ENCODE data around the gene PSMD6.

Gene PSMD6

DNA sequence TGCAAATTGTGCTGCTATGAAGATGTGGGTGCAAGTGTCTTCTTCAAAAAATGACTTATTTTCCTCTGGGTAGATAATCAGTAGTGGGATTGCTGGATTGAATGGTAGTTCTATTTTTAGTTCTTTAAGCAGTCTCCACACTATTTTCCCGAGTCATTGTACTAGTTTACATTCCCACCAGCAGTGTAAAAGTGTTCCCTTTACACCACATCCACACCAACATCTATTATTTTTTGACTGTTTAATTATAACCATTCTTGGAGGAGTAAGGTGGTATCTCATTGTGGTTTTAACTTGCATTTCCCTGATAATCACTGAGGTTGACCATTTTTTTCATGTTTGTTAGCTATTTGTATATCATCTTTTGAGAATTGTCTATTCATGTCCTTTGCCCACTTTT is 19.7 kb upstream of the PSMD6 start:
- ATAC-seq: no peak

DNA sequence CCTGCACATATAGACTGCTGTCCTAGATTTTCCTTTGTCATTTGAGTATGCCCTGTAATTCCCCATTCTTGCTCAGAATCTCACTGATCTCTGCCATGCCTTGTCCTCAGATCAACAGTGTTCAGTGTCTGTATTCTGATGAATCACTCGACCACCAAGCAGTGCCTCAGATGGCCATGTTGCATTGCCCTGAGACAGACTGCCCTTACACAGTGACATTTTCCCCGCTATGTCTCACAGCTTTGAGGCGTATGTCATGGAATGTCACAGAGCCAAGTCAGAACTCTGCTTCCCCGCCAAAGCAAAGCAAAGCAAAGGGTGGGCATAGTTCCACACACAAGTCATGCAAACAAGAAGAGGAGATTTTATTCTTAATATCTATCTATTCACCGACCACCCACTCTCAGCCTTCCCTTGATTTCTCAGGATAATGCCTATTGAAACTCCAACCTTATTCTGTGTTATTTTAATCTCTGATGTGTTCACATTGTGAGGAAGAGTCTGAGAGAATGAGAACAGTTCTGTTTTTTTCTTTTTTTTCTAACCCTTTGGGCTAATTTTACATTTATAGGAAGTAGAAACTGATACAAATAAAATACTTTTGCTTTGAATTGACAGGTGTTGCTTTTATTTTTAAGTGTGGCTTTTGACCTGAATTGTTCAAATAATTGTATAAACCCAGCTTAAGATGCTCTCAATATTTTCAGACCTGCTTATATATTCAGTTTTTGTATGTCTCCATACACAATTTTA is 16.9 kb upstream of the PSMD6 start:
- peak; percentile 33 to 38 for ATAC-seq

DNA sequence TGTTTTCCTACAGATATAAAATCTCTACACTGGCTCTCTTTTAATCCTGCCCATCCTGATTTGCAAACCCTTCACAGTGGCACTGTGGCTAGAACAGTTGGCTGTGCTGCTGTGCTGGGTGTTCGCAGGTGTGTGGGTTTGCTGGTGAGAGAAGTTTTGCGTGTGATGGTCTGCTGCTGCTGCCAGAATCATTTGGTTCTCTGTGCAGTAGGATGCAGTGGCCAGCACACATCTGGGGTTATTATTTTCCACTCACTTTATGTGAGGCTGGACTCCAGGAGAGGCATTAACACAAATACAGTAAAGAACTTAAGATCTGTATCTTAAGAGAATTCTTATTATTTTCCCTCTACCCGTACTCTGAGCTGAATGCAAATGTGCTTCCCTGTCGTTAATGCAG is 16.0 kb upstream of the PSMD6 start:
- ATAC-seq: no peak

DNA sequence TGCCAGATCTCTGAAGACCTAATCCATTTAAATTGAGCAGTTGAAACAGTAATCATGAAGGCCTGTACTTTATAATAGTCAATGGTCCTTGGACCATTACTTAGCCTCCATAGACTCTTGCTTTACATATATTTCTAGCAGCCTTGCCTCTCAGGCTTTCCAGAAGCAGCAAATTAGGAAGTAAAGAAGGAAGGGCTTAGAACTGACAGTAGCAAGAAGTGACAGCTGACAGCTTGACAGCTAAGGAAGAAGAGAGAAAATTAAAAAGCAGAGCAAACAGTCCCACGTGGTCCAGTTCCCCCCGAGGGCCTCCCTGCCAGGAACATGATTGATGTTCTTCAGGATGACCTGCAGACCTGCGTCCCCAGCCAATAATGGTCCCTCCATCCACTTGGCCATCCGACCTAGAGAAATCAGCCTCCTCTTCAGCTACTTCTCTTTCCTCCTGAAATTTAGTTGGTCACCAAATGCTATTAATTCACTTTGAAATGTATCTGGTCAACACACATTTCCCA is 15.0 kb upstream of the PSMD6 start:
- ATAC-seq: no peak

DNA sequence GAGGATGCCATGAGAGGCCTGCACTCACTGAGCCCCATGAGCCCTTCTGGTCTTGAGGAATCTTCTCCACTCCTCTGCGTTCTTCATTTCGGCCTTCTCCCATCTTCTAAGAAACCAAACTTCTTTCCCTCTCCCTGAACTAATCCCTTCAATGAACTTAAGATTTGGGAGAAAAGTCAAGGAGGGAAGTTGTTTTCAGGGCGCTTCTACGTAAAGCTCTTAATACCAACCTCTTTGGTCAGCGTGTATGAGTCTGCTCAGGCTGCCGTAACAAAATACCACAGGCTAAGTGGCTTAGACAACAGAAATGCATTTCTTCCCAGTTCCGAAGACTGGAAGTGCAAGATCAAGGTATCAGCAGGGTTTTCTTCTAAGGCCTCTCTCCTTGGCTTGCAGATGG is 13.8 kb upstream of the PSMD6 start:
- ATAC-seq: no peak

DNA sequence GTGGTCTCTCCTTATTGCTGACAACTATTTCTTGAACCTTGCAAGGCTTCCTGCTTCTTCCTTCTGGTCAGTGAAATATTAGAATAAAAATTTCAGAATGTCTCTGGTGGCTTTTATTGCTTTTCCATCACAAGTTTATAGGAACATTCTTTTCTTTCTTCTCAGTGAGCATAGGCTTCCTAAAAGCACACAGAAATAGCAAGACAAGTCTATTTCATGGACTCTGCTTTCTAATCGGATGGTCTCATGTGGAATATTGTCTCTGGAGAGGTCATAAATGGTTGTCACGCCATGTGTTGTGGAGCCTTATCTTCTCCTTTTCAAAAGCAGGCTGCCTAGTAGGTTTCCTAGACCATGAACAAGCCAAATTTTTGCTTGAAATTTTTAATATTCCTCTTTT is 9.8 kb upstream of the PSMD6 start:
- ATAC-seq: no peak

DNA sequence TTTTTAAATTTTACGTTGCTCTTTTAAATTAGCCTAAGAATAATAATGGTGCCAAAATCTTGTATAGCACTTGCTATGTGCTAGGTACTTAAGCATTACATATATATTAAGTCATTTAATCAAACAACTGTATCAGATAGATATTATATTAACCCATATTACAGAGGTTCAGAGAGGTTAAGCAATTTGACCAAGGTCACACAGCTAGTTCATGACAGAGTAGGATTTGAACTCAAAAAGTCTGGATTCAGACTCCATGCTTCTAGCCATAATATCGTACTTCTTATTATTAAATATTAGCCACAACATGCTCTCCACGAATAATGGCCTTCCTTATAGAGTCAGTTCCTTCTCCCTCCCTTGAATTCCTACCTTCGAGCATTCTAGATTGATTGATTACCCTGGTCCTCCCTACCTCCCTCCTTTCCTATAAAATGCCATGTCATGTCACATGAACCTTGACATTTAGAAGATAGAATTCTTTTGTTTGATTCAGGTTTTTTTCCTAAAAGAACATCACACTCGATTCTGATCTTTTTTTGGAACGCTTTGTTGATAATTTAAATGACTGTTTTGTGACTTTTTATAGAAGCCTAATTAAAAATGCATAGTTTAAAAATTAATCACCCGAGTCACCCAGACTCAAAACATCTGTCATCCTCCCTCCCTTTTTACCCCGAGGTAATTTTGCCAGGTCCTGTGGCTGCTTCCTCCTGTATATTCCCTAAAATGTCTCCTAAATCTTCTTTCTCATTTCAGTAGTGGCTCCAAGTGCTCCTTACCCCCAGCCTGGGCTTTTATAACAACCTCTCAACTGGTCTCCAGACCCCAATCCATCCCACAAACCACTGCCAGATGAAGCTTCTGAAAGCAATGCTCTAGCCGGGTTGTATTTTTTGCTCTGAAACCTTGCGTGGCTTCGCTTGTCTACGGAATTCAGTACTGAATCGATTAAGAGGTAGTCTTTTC is 8.5 kb upstream of the PSMD6 start:
- ATAC-seq: no peak

DNA sequence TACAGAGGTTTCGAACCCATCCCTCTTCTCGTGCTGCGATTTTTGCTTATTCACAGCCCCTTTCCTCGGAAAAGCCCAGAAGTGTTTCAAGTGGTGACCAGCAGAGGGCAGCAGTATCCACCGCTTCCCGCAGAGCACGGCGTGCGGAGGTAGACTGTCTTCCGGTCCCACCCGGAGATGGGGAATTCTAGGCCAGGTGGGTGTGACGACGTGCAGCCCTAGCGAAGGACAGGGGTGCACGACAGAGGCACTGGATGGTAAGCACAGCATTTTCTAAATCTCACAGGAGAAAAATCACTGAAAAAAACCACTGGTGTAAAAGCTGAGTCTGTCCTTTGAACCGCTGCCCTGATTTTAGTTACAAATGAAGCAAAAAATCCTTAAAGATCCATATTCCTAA is 7.4 kb upstream of the PSMD6 start:
- peak; percentile 94 to 96 for ATAC-seq

DNA sequence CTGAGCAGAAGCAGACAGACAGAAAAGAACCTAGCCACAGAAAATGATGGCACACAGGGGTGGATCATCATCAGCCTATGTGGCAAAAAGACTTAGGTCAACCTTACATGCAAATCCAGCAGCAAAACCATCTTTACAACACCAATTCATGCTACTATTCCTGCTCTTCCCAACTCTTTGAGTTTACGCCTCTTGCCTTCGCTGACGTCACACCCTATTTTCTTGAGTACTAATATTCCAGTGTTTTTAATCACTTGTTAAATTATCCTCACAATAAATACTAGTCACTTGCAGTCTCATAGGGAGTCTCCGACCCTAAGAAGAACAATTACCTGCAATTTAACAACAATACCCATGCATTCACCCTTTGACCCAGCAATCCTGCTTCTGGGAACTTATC is 6.0 kb upstream of the PSMD6 start:
- no peak for ATAC-seq

DNA sequence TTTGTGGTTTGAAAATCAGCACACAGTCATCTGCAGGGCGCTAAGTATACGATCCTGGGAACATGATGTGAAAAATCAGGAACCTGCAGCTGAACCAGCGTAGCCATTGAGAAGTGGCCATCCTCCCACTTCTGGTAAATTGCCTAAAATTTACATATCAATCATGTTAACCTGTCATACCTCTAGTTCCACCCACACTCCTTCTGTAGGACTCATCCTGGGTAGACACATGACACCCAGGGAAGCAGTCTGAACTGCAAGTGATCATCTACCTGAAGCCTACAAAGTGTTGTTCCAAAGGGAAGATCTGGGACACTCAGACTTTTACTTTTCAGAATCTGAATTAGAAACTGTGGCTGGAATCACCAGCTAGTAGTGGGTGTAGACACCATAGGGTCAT is 5.5 kb upstream of the PSMD6 start:
- ATAC-seq: no peak

DNA sequence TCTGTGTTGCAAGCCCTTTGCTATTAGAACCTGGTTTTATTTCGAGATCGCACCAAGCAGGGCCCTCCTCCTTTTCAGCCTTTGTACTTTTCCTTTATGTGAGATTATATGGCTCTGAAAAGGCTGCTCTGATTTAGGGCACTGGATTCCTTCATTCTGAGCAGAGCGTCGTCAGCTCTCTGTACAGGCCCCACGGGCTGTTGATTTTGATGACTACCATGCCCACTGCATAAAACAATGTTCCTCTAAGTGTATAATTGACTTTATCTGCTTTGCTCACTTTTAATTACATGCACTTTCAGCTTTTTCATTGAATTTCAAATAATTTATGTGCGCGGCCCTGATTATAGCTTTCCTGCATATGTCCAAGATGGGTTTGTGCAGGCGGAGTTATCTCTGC is 4.4 kb upstream of the PSMD6 start:
- no peak for ATAC-seq

DNA sequence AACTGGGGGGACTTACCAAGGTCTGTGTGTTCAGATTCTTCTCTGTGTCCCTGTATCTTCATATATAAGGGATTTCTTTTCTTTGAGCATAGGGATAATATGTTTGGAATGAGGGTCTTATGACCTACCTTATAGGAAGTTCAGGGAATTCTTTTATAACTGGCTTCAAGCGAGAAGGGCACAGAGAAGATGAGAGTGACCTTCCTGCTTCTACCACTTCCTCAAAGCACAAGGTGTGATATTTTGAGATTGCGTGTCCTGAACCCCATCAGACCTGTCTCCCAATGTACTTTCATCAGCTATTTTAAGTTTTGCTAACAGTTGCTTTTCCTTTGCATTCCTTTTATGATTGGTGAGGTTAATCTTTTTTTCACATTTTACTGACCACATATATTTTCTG is 3.1 kb upstream of the PSMD6 start:
- no peak for ATAC-seq

DNA sequence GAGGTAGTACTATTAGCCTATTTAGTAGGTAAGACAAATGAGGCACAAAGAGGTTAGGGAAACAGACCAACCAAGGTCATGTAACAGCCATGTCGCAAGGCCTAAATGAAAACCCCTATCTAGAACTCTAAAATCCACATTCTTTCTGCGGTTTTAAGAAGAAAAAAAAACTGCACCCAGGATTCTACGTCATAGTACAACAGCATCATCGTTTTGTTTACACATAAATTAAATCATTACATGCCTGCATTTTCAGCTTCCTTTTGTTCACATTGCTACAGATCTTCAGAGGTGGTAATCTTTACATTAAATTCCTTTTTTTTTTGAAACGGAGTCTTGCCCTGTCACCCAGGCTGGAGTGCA is 548 bp upstream of the PSMD6 start:
- ATAC-seq: no peak

DNA sequence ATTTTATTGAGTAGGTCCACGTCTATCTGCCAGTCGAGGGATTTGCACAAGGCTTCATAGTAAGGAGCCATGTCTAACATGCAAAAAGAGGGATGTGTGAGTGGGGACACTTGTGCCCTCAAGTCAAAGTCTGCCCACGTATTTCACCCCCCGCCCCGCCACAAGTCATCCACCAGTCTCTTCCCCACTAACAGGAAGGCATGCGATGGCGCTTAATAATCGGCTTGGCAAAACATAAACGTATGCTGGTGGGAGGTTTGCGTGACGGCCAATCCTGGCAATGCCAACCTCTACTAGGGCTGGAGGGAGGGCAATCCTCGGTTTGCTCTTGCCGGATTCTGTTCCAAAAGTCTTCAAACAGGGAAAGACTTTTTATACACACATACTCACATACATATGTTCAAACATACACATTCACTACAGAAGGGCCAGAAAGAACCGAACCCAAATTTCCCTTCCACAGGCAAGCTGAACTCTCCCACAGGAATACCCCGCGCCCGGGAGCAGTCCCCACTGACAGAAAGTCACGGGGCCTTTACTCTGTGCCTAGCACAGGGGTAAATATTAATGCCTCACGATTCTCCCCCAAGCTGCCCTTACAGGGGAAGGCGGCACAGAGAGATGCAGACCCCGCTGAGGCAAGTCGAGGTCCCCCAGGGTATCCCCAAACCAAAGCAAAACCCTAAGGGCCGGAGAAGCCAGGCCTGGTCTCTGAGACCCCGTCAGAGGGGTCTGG is 675 bp downstream of the PSMD6 start:
- ATAC-seq: no peak

DNA sequence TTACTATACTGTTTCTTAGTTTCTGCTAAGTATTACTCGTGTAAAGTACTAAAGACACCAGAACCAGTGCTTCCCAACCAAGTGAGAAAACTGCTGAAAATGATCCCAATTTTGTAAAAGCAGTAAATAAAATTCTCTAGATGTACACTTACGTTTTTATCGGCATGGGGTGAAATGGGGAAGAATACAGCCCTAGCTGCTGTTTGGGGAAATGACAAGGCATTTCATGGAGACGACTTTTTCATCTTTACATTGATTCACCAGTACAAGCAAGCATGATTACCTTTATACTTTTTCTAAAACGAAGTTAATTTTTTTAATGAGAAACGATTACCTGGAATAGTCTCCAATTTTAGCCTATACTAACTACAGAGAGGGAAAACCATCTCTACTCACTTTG is 1.4 kb downstream of the PSMD6 start:
- ATAC-seq: no peak

DNA sequence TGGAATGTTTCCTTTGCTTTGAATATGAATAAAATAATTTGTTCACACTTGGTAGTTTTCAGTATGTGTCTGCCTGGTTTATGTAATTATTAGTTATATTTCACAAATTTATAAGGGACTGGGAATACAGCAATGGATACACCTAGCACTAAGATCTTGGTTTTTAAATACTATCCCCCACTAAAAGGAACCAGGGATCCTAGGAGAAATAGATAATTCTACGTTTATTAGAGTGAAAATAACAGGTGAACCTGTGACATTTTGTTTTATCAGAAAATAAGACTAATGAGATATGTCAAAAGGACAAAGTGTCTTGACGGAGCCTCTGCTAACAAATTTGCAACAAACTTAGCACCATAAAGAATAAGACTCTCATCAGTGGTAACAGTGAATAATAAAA is 3.4 kb downstream of the PSMD6 start:
- no peak for ATAC-seq

DNA sequence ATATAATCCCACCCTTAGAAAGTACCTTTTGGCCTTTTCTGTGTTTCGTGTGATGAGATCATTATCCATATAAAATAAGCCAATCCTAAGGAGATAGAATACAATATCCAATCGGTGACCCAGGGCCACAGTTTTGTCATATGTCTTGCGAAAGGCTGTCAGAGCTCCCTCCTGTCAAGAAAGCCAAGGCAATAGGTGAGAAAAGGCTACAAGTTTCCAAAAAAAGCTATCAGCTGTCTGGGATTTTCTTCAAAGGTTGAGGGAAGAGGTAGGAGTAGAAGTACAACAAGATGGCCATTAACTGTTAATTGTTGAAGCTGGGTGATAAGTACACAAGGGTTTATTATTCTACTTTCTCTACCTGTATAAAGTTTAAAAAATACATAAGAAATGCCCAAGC is 4.0 kb downstream of the PSMD6 start:
- ATAC-seq: no peak

DNA sequence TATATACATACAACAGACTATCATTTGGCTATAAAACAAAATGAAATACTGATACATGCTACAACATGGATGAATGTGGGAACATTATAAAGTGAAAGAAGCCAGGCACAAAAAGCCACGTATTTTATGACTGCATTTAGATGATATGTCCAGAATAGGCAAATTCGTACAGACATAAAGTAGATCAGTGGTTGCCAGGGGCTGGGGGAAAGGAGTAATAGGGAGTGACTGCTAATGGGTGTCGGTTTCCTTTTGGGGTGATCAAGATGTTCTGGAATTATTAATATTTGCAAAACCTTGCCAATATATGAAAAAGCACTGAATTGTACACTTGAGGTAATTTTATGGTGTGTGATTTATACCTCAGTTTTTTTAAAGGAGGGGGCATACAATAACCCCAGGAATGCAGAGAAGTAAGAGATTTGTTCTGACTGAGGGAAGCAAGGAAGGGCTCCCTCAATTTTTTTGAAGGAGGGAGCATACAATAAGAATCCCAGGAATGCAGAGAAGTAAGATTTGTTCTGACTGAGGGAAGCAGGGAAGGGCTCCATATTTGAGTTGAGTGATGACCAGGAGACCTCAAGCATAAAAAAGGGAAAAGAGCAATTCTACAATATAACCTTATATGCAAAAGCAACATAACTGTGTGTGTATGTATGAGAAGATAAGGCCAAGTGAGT is 6.2 kb downstream of the PSMD6 start:
- ATAC-seq: no peak

DNA sequence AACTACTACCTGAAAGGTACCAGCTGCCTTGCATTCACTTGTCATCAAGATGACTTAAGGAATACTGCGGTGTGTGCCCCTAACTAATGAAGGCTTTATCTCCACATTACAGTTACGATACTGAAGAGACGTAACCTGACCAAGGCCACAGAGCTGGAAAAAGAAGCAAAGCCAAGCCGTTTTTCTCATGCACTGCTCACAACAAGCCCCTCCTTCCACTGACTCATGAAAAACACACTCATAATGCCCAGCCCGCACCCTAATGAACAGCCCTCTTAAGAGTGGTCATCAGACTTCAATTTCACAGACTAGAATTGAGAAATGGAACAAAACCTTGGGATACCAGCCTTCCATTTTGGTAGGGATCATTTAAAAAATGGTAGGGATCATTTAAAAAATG is 11.6 kb downstream of the PSMD6 start:
- ATAC-seq: peak in 1 of 2 donors; percentile 38

DNA sequence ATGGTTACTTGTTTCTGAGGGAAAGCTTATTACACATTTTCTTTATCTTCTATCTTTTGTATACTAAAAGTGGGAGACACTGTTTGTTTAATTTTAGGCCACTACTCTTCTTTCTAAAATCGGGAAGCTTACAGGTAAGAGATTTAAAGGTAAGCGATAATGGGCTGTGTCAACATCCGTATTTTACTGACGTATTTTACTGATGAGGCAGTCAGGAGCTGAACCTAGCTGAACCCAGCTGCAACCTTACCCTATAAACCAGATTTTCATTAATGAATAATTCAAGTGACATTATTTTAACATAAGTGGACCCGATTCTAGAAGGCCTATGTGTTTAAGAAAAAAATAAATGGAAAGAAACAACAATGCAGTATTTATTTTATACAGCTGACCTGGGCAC is 13.1 kb downstream of the PSMD6 start:
- no peak for ATAC-seq

DNA sequence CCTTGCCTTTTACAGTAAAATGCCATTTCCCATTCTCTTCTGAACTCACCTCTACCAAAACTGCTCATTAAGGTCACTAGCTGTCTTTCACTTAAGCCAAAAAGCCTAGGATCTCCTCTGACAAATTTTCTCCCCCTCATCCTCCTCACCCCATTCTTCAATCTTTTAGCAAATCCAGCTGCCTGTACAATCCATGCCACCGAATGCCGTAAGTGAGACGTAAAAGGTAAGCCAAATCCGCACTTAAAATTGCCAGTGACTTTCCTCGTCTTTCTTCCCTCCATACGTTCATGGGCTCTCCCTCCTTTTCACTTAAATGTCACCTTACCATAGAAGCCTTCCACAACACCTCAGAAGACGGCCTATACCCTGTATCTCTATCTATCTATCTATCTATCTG is 13.8 kb downstream of the PSMD6 start:
- ATAC-seq: no peak

DNA sequence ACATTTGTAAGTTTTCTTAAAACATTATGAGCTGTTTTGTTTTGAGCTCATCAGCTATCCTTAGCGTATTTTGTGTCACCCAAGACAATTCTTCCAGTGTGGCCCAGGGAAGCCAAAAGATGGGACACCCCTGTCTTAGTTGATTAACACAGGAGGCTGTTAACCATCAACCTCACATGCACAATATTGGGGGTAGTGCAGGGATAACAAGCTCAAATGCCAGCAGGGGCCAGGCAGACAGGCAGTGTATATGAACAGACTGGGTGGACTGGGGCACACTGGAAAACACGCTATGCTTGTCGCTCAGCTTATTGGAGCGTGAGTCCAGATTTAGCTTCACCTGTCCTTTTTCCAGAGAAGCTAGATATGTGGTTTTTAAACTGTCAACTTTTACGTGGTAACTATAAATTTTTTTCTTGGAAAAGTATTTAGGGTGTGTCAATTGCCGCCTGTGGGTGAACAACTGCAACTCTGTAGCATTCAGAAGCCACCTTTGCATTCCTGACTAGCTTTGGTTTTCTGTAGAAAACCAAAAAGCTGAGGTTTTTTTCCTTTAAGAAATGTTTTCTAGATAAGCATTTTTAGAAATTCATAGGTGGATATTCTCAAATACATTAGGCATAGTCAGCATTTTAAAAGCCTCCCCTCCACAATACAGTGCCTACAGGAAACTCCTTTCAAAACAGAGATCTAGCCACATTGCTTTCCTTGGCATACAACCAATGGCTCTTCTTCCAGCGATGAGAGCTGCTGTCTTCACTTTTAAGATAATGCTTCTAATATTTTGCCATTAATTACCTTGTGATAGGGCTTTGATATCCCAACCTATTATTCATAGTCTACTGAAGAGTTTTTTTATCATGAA is 14.6 kb downstream of the PSMD6 start:
- no peak for ATAC-seq

Data from activated CD4-positive, CD25-positive, alpha-beta regulatory T cell treated with anti-CD3 and anti-CD28 coated beads, Interleukin-2, amount 50 U/mL, for 24 hours (primary cell).